Lung (tissue), 12 donors: Measurements from ENCODE around the gene THOC2. TPM values are rescaled to one million over a fixed set of nuclear protein-coding genes. Genes with fewer than 3 reads are reported as not detected.
"Not testable (repeated sequence)": the region's sequence is repeated elsewhere in the genome, so short reads cannot be mapped to it uniquely, and the experiment has no call there.

Experiments
- ATAC-seq: fragments of 200-7000 bp; cut with Tn5 transposase; one replicate; pipeline ENCODE4 v1.9.1; 2020; ENCODE audit warnings: moderate number of reproducible peaks; ENCODE audit not compliant: insufficient read depth, low FRiP score
- DNase-seq, 3 donors: peaks; one replicate each; pipeline ENCODE4 v3.0.0-alpha.2; 2013 to 2017
- H3K27ac ChIP-seq, 2 donors: one replicate each; pipeline ENCODE4 v1.5.1; 2013; ENCODE audit warnings: mild to moderate bottlenecking in 2 of 2, moderate library complexity in 2 of 2, control low read depth in 1 of 2, inconsistent platforms in 1 of 2, low read depth in 1 of 2, low read length in 1 of 2
- H3K27me3 ChIP-seq, 3 donors: one replicate each; pipeline ENCODE4 v1.5.1; 2013; ENCODE audit warnings: low read length in 2 of 3; ENCODE audit not compliant: control insufficient read depth in 3 of 3, insufficient read depth in 3 of 3
- H3K36me3 ChIP-seq, 4 donors: one replicate each; pipeline ENCODE4 v1.5.1; 2013; ENCODE audit warnings: low read length in 4 of 4, mild to moderate bottlenecking in 1 of 4, moderate library complexity in 1 of 4; ENCODE audit not compliant: control insufficient read depth in 4 of 4, insufficient read depth in 4 of 4
- H3K4me1 ChIP-seq, 5 donors: one replicate each; pipeline ENCODE4 v1.5.1; 2013; ENCODE audit warnings: low read length in 5 of 5, mild to moderate bottlenecking in 2 of 5, moderate library complexity in 1 of 5; ENCODE audit not compliant: control insufficient read depth in 5 of 5, insufficient read depth in 5 of 5
- H3K4me3 ChIP-seq: one replicate; pipeline ENCODE4 v1.5.1; 2013; ENCODE audit warnings: mild to moderate bottlenecking, control low read depth, moderate library complexity
- H3K9ac ChIP-seq, 2 donors: one replicate each; pipeline ENCODE4 v1.5.1; 2013; ENCODE audit warnings: low read length in 2 of 2, control low read depth in 1 of 2; ENCODE audit not compliant: insufficient read depth in 1 of 2
- H3K9me3 ChIP-seq, 4 donors: one replicate each; pipeline ENCODE4 v1.5.1; 2013; ENCODE audit warnings: low read length in 3 of 4, mild to moderate bottlenecking in 1 of 4, moderate library complexity in 1 of 4; ENCODE audit not compliant: control insufficient read depth in 4 of 4, insufficient read depth in 3 of 4
- CTCF ChIP-seq: IDR thresholded peaks from 2 replicates; pipeline ENCODE4 v1.5.1; 2012; ENCODE audit warnings: mild to moderate bottlenecking; ENCODE audit errors: control extremely low read depth, extremely low read depth
- WGBS, 2 donors: extraction: QIAGEN DNeasy Blood & Tissue Kit; methylation state at CpG; one replicate each; pipeline ENCODE4 v1.1.7; 2013; 5-methylcytosine and 5-hydroxymethylcytosine counted together
- polyA plus RNA-seq, 2 donors: library from polyadenylated mRNA; stranded (reverse); fragments of 200-250 nt; gene quantifications; one replicate each; pipeline ENCODE4 v1.2.1, GENCODE V29; 2013
- total RNA-seq, 2 donors: library from RNA; depleted of rRNA in 1 of 2; stranded (reverse); fragments of >200 nt in 1 of 2; gene quantifications; one replicate each; pipeline ENCODE4 v1.2.1, GENCODE V29; 2014 to 2021
- donor health status: control.
- donor health status: control.
- donor health status: Bipolar disorder and iron deficiency.
- donor health status: healthy.
- donor health status: DM: yes; HTN: yes; CAD: no.

The THOC2 gene
- total and polyA plus RNA-seq, 4 donors, result 25.9 to 224 (median 71.7) TPM

- H3K4me1 ChIP-seq, result no peaks in the 10 kb centered on the region
- no peak for ATAC-seq
Observed at GRCh38 chrX:123773258-123773988, 40.6 kb upstream of the THOC2 start.

GRCh38 chrX:123771449-123772064 lies 38.7 kb upstream of the THOC2 start:
- H3K27ac ChIP-seq, result no peak overlapping the region
- no peaks in the 10 kb centered on the region for H3K4me1 ChIP-seq
- no peaks in the 10 kb centered on the region for H3K27me3 ChIP-seq
- H3K9me3 ChIP-seq, result no peaks in the 10 kb centered on the region
- H3K9ac ChIP-seq, result no peak overlapping the region
- TF ChIP-seq CTCF, result no peak
- 73 to 80% methylated on average over 4 of the region's 4 CpGs for WGBS, 2 donors
- DNase-seq (no peak), ATAC-seq (no peak)
- no peak overlapping the region for H3K4me3 ChIP-seq
- H3K36me3 ChIP-seq, result no peaks in the 10 kb centered on the region

More at GRCh38 chrX:123773258-123773988, 40.6 kb upstream of the THOC2 start:
- no peak overlapping the region for H3K9ac ChIP-seq
- WGBS, 2 donors, result 76 to 95% methylated on average over 4 of the region's 4 CpGs
- no peak overlapping the region for H3K4me3 ChIP-seq
- no peak overlapping the region for H3K27ac ChIP-seq
- TF ChIP-seq CTCF, result no peak
- H3K9me3 ChIP-seq, result no peaks in the 10 kb centered on the region
- no peak for DNase-seq
- no peaks in the 10 kb centered on the region for H3K36me3 ChIP-seq
- H3K27me3 ChIP-seq, result no peaks in the 10 kb centered on the region

GRCh38 chrX:123764967-123765871 lies 32.4 kb upstream of the THOC2 start:
- Histone ChIP-seq H3K27me3 (no peaks in the 10 kb centered on the region), H3K9me3 (no peaks in the 10 kb centered on the region), H3K4me3 (no peak overlapping the region), H3K27ac (peak overlapping the region; percentile 54 to 79), H3K9ac (peak overlapping the region in 1 of 2 donors; percentile 53), H3K36me3 (no peaks in the 10 kb centered on the region), H3K4me1 (no peaks in the 10 kb centered on the region)
- no peak for TF ChIP-seq CTCF
- WGBS, 2 donors, result 19 to 29% methylated on average over 15 to 38 of the region's 38 CpGs
- DNase-seq (peak; percentile 89 to 93 (median 90)), ATAC-seq (peak; percentile 97)

GRCh38 chrX:123759849-123760248 lies 27.0 kb upstream of the THOC2 start:
- H3K9me3 ChIP-seq, H3K36me3 ChIP-seq, ATAC-seq, H3K4me3 ChIP-seq, H3K4me1 ChIP-seq, H3K27me3 ChIP-seq, DNase-seq, H3K27ac ChIP-seq, H3K9ac ChIP-seq: not testable (repeated sequence)
- 68 to 97% methylated on average over 3 of the region's 3 CpGs for WGBS, 2 donors

GRCh38 chrX:123757794-123758193 lies 24.9 kb upstream of the THOC2 start:
- 95 to 100% methylated on average over 1 of the region's 1 CpG for WGBS, 2 donors
- H3K4me3 ChIP-seq, H3K27me3 ChIP-seq, H3K9me3 ChIP-seq, H3K4me1 ChIP-seq, ATAC-seq, DNase-seq, H3K36me3 ChIP-seq, H3K27ac ChIP-seq, H3K9ac ChIP-seq: not testable (repeated sequence)
